Measurements from ENCODE around the gene LMOD1.
"Not testable (repeated sequence)": the region's sequence is repeated elsewhere in the genome, so short reads cannot be mapped to it uniquely, and the experiment has no call there.

The LMOD1 gene

GRCh38 chr1:201890806-201891450 lies 55.4 kb downstream of the LMOD1 start:
- no peak for DNase-seq

- DNase-seq = no peak
These were observed 56.1 kb downstream of the LMOD1 start for GRCh38 chr1:201890223-201890622.

GRCh38 chr1:201889090-201889968 lies 57.0 kb downstream of the LMOD1 start:
- no peak for DNase-seq

GRCh38 chr1:201888282-201889089 lies 57.9 kb downstream of the LMOD1 start, which contains the start of gene SHISA4:
Gene SHISA4 (plus strand): TSS chr1:201888898. CDS start chr1:201888995, 97 bp downstream.
- peak; percentile 43 to 56 for DNase-seq

GRCh38 chr1:201887116-201887866 lies 59.1 kb downstream of the LMOD1 start:
- no peak for DNase-seq

GRCh38 chr1:201886103-201886885 lies 60.1 kb downstream of the LMOD1 start:
- no peak for DNase-seq

- no peak for DNase-seq
These were observed 60.7 kb downstream of the LMOD1 start for GRCh38 chr1:201885531-201886075.

- no peak for DNase-seq
These were observed 61.9 kb downstream of the LMOD1 start for GRCh38 chr1:201884425-201884824.

GRCh38 chr1:201883786-201884185 lies 62.6 kb downstream of the LMOD1 start:
- no peak for DNase-seq

GRCh38 chr1:201883266-201883665 lies 63.1 kb downstream of the LMOD1 start:
- no peak for DNase-seq

GRCh38 chr1:201882665-201883132 lies 63.6 kb downstream of the LMOD1 start:
- no peak for DNase-seq

- DNase-seq = no peak
These were observed 64.7 kb downstream of the LMOD1 start for GRCh38 chr1:201881617-201882016.

- no peak for DNase-seq
These were observed 65.3 kb downstream of the LMOD1 start for GRCh38 chr1:201880928-201881571.

- peak in 1 of 2 experiments; percentile 13 for DNase-seq
These were observed 68.4 kb downstream of the LMOD1 start for GRCh38 chr1:201877877-201878401.

- DNase-seq = no peak
These were observed 70.1 kb downstream of the LMOD1 start for GRCh38 chr1:201876148-201876818.

- DNase-seq = no peak
These were observed 71.7 kb downstream of the LMOD1 start for GRCh38 chr1:201874672-201875071.

GRCh38 chr1:201870397-201870796 lies 76.0 kb downstream of the LMOD1 start:
- no peak for DNase-seq

GRCh38 chr1:201861448-201861847 lies 84.9 kb downstream of the LMOD1 start:
- DNase-seq = no peak

GRCh38 chr1:201859424-201859823 lies 86.9 kb downstream of the LMOD1 start:
- DNase-seq = no peak

- not testable (repeated sequence) for DNase-seq
These were observed 89.6 kb downstream of the LMOD1 start for GRCh38 chr1:201856722-201857121.
